ENCODE data around the gene CYBA.

GRCh38 chr16:88693420-88694177 is 42.7 kb upstream of the CYBA start:
- TF ChIP-seq CTCF (IDR thresholded peaks at IDR 0.05; ENCODE audit: insufficient read depth, low read length) (no peak), POLR2AphosphoS5 (IDR thresholded peaks at IDR 0.05; ENCODE audit: low read depth) (no peak), REST (IDR thresholded peaks at IDR 0.05; ENCODE audit: insufficient replicate concordance, low read depth) (no peak)

Data from HL-60 (cell line).